K562 (cell line): ENCODE results near the gene MYO15A. TPM values are rescaled to one million over a fixed set of nuclear protein-coding genes. Genes with fewer than 3 reads are reported as not detected.

ENCODE experiments used
- ATAC-seq: fragments of 200-7000 bp; cut with Tn5 transposase; 3 replicates; pipeline ENCODE4 v1.9.1; 2020; ENCODE audit warnings: moderate library complexity
- BruUV-seq: library from RNA; stranded (reverse); fragments of 400-500 nt; replicated peaks from 2 replicates; lab custom pipeline; 2021; lab: Mats Ljungman, UMichigan
- CTCF ChIA-PET: fragments of 300-600 bp; formaldehyde crosslinking; extraction: SDS; loops from one replicate; lab custom pipeline; 2021; ENCODE audit warnings: low intra/inter-chr PET ratio; lab: Yijun Ruan, JAX
- POLR2A ChIA-PET: fragments of 300-600, 350-650 bp; sonication (Branson Sonifier 250); formaldehyde crosslinking; extraction: SDS; loops from one replicate; lab custom pipeline; 2021; ENCODE audit warnings: antibody characterized with exemption, inconsistent platforms; lab: Yijun Ruan, JAX
- DNase-seq, 4 experiments: peaks; one replicate each; pipeline versions ENCODE4 v3.0.0 to v3.0.0-alpha.2; 2011 to 2018; ENCODE audit warnings: low spot score in 3 of 4, mixed read lengths in 3 of 4; ENCODE audit errors: extremely low read depth in 1 of 4
- FAIRE-seq: peaks from 2 replicates; lab custom pipeline; 2011; peaks lifted over from hg19 to GRCh38; lab: Jason Lieb, UNC
- H2AFZ ChIP-seq: 2 replicates; pipeline ENCODE4 v1.6.0; 2011; ENCODE audit warnings: low read depth, low read length, control low read depth, inconsistent platforms
- H3K27ac ChIP-seq: fragments of 200-600 bp; 3 replicates; pipeline ENCODE4 v1.8.0; 2011; ENCODE audit warnings: low read depth, mild to moderate bottlenecking, control low read depth, inconsistent platforms, low read length, moderate library complexity, mixed read lengths; ENCODE audit errors: extremely low read depth
- H3K27me3 ChIP-seq, 2 experiments: fragments of 300-600 bp in 1 of 2; 2 replicates in 1 of 2; 3 replicates in 1 of 2; pipeline versions ENCODE4 v1.6.0 to v1.8.0; 2011; ENCODE audit warnings: inconsistent platforms in 2 of 2, low read length in 2 of 2, mild to moderate bottlenecking in 1 of 2, mixed read lengths in 1 of 2, moderate library complexity in 1 of 2; ENCODE audit not compliant: control insufficient read depth in 2 of 2, insufficient read depth in 2 of 2
- H3K36me3 ChIP-seq: fragments of 300-600 bp; 3 replicates; pipeline ENCODE4 v1.8.0; 2011; ENCODE audit warnings: mild to moderate bottlenecking, low read length, inconsistent platforms; ENCODE audit not compliant: control insufficient read depth, insufficient read depth
- H3K4me1 ChIP-seq, 2 experiments: fragments of 200-600 bp in 1 of 2; replicated peaks in 1 of 2; 2 replicates in 1 of 2; 3 replicates in 1 of 2; pipeline versions ENCODE4 v1.5.1 to v1.8.0; 2011; ENCODE audit warnings: inconsistent platforms in 2 of 2, low read length in 2 of 2, mild to moderate bottlenecking in 1 of 2, mixed read lengths in 1 of 2, moderate library complexity in 1 of 2; ENCODE audit not compliant: control insufficient read depth in 2 of 2, insufficient read depth in 2 of 2
- H3K4me2 ChIP-seq: 2 replicates; pipeline ENCODE4 v1.6.1; 2011; ENCODE audit warnings: low read length, control low read depth, inconsistent platforms, mixed read lengths; ENCODE audit not compliant: insufficient read depth
- H3K4me3 ChIP-seq: fragments of 200-600 bp; sonication (generic), shearing (Covaris generic); 2 replicates; pipeline ENCODE4 v1.5.1; 2016; ENCODE audit warnings: control low read depth, inconsistent platforms
- H3K79me2 ChIP-seq: fragments of 200-600 bp; 3 replicates; pipeline ENCODE4 v1.8.0; 2011; ENCODE audit warnings: low read length, inconsistent platforms; ENCODE audit not compliant: control insufficient read depth, insufficient read depth
- H3K9ac ChIP-seq, 2 experiments: 2 replicates each; pipeline versions ENCODE4 v1.6.0 to v1.6.1; 2011; ENCODE audit warnings: low read depth in 2 of 2, low read length in 2 of 2, control low read depth in 1 of 2, inconsistent platforms in 1 of 2, mild to moderate bottlenecking in 1 of 2, mixed read lengths in 1 of 2; ENCODE audit not compliant: insufficient read depth in 1 of 2
- H3K9me1 ChIP-seq: one replicate; pipeline ENCODE4 v1.6.0; 2011; ENCODE audit warnings: inconsistent platforms, mild to moderate bottlenecking, low read length, moderate library complexity; ENCODE audit not compliant: control insufficient read depth, insufficient read depth
- H3K9me3 ChIP-seq: replicated peaks from 2 replicates; pipeline ENCODE4 v1.5.1; 2011; ENCODE audit warnings: low read depth, low read length, inconsistent platforms; ENCODE audit not compliant: control insufficient read depth, insufficient read depth
- H4K20me1 ChIP-seq: replicated peaks from 2 replicates; pipeline ENCODE4 v1.6.1; 2011; ENCODE audit warnings: low read length, inconsistent platforms, mixed read lengths; ENCODE audit not compliant: control insufficient read depth, insufficient read depth
- CAMTA2 ChIP-seq: fragments of 250-450 bp; sonication (Bioruptor Pico); conservative IDR thresholded peaks from 2 replicates; pipeline ENCODE4 v1.5.1; 2022
- GABPB2 ChIP-seq: fragments of 250-450 bp; sonication (Bioruptor Pico); conservative IDR thresholded peaks from 2 replicates; pipeline ENCODE4 v1.5.1; 2021; ENCODE audit warnings: mild to moderate bottlenecking
- ILF3 ChIP-seq: fragments of 450-650 bp; IDR thresholded peaks from 2 replicates; pipeline ENCODE4 v1.6.1; 2018; ENCODE audit warnings: antibody characterized with exemption, mild to moderate bottlenecking, moderate library complexity, borderline replicate concordance
- JUNB ChIP-seq: fragments of 450-650 bp; formaldehyde crosslinking; conservative IDR thresholded peaks from 2 replicates; pipeline ENCODE4 v1.4.0; 2020; ENCODE audit warnings: mild to moderate bottlenecking
- KHSRP ChIP-seq: fragments of 450-650 bp; IDR thresholded peaks from 2 replicates; pipeline ENCODE4 v1.6.1; 2017
- MTA2 ChIP-seq: fragments of 450-650 bp; IDR thresholded peaks from 2 replicates; pipeline ENCODE4 v1.6.1; 2016; ENCODE audit warnings: low read depth
- NCOA1 ChIP-seq: fragments of 450-650 bp; IDR thresholded peaks from 2 replicates; pipeline ENCODE4 v1.6.1; 2016; ENCODE audit warnings: low read depth
- PHB ChIP-seq: fragments of 250-450 bp; sonication (Bioruptor Pico); IDR thresholded peaks from 2 replicates; pipeline ENCODE4 v1.5.0; 2021
- ZNF121 ChIP-seq: sonication (generic); formaldehyde crosslinking; conservative IDR thresholded peaks from 2 replicates; pipeline ENCODE4 v1.8.0; 2022; ENCODE audit warnings: missing genetic modification reagents
- ZNF253 ChIP-seq: fragments of 250-450 bp; sonication (Bioruptor Pico); conservative IDR thresholded peaks from 2 replicates; pipeline ENCODE4 v1.6.1; 2021; ENCODE audit warnings: mild to moderate bottlenecking
- ZNF589 ChIP-seq: fragments of 200-800 bp; sonication (Bioruptor generic); IDR thresholded peaks from 2 replicates; pipeline ENCODE4 v1.6.1; 2016; ENCODE audit warnings: low read depth, missing genetic modification characterization, missing compliant biosample characterization
- ZNF644 ChIP-seq: fragments of 200-800 bp; sonication (Bioruptor generic); IDR thresholded peaks from 2 replicates; pipeline ENCODE4 v1.6.1; 2016; ENCODE audit warnings: low read depth, missing genetic modification characterization, missing compliant biosample characterization
- ZNF696 ChIP-seq: fragments of 250-450 bp; sonication (Bioruptor Pico); conservative IDR thresholded peaks from 2 replicates; pipeline ENCODE4 v1.4.0; 2020; ENCODE audit warnings: mild to moderate bottlenecking, moderate library complexity
- WGBS: fragments of 100-300 bp; shearing (Covaris generic); methylation state at CpG from one replicate; pipeline ENCODE4 v1.1.6; 2016; ENCODE audit warnings: low coverage, mixed read lengths; ENCODE audit not compliant: insufficient coverage; ENCODE audit errors: missing lambda C conversion rate; 5-methylcytosine and 5-hydroxymethylcytosine counted together
- in situ Hi-C: fragments of 300-500 bp; cut with MboI; formaldehyde crosslinking; loops from 4 replicates; pipeline ENCODE4 v1.15.0; 2018; ENCODE audit warnings: inconsistent platforms, mixed read lengths
- intact Hi-C: fragments of 100-400 bp; cut with micrococcal nuclease; formaldehyde crosslinking; loops from 2 replicates; pipeline ENCODE4 v1.14.2; 2022
- polyA plus RNA-seq, 8 experiments: library from polyadenylated mRNA; depleted of rRNA in 4 of 8; stranded (reverse) in 5 of 8; unstranded in 3 of 8; fragments of >200 nt; fragmentation: Nextera tagmentation in 2 of 8; fragmentation: Illumina TruSeq in 1 of 8; extraction: Ambion mirVana in 2 of 8; extraction: Trizol in 1 of 8; gene quantifications; 2 replicates each; pipeline versions ENCODE4 v1.2.1 to v1.2.3, GENCODE V29; 2011 to 2014; ENCODE audit warnings: inconsistent platforms in 1 of 8, missing spikeins in 1 of 8
- total RNA-seq, 7 experiments: library from RNA; depleted of rRNA in 6 of 7; stranded (reverse); fragments of >200 nt in 6 of 7; fragmentation: Illumina TruSeq in 2 of 7; extraction: Trizol in 2 of 7; gene quantifications; 2 replicates each; pipeline versions ENCODE4 v1.2.1 to v1.2.3, GENCODE V29; 2011 to 2021; ENCODE audit warnings: low replicate concordance in 1 of 7
- TF ChIP-seq, protein P1 (sequence below), 3 experiments: IDR thresholded peaks in 2 of 3; conservative IDR thresholded peaks in 1 of 3; 2 replicates each; pipeline ENCODE4 v1.5.1; 2011 to 2012; ENCODE audit warnings: low read length in 3 of 3, mild to moderate bottlenecking in 3 of 3, control low read depth in 2 of 3, improper control_type of control experiment in 1 of 3, inconsistent platforms in 1 of 3, low read depth in 1 of 3, mixed read lengths in 1 of 3, moderate library complexity in 1 of 3; ENCODE audit not compliant: insufficient read depth in 2 of 3
- TF ChIP-seq, protein P2 (sequence below), 2 experiments: fragments of 450-650 bp; conservative IDR thresholded peaks; 2 replicates each; pipeline ENCODE4 v1.6.1; 2017; ENCODE audit warnings: mild to moderate bottlenecking in 2 of 2, moderate library complexity in 2 of 2
- TF ChIP-seq, protein P3 (sequence below): fragments of 450-650 bp; formaldehyde crosslinking; IDR thresholded peaks from 2 replicates; pipeline ENCODE4 v1.4.0; 2020; ENCODE audit warnings: mild to moderate bottlenecking

Gene MYO15A
- total and polyA plus RNA-seq, 9 of the 15 experiments (the other 6 are each of a cell fraction or from before 2014, with no cell fraction given), result 0.05 to 0.88 (median 0.14) TPM; not detected in 1

DNA sequence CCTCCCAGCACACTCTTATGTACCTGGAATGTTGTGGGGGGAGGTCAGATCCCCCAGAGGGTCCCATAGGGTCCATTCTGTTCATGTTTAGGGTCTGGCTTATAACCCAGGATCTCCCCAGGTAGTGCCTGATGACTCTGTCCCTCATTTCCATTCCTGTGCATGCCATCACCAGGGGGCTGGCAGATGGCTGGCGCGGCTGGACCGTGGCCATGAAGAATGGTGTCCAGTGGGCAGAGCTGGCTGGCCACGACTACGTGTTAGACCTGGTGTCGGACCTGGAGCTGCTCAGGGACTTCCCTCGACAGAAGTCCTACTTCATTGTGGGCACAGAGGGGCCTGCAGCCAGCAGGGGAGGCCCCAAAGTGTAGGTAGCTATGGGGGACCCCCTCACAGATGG, 40.0 kb downstream of the MYO15A start:
- H3K4me3 ChIP-seq, result no peak overlapping the region
- in situ Hi-C loops (no loop called here), intact Hi-C loops (loop anchor here (10.0 kb wide), 1 partner anchor 176 kb away; no protein-coding TSS in a partner anchor)
- H3K9me3 ChIP-seq, result no peaks in the 10 kb centered on the region
- no peaks in the 10 kb centered on the region for H3K27me3 ChIP-seq
- no peak overlapping the region for H3K9ac ChIP-seq
- no peak overlapping the region for H3K27ac ChIP-seq
- H3K4me2 ChIP-seq, result no peak overlapping the region
- H3K36me3 ChIP-seq, result no peaks in the 10 kb centered on the region
- DNase-seq (no peak), ATAC-seq (no peak), FAIRE-seq (no peak)
- H2AFZ ChIP-seq, result no peak overlapping the region
- BruUV-seq, result no TSS peak
- ChIA-PET POLR2A (interaction anchor here (1.0 to 1.8 kb wide), 2 partner anchors 11 to 55 kb away, joined by 3 to 5 read pairs; no protein-coding TSS in a partner anchor), CTCF (no interaction called here)
- H3K9me1 ChIP-seq, result no peaks in the 10 kb centered on the region
- TF ChIP-seq KHSRP (no peak), MTA2 (no peak), NCOA1 (no peak), ZNF644 (tag) (no peak), GABPB2 (CRISPR knock-in tag) (no peak), CAMTA2 (CRISPR knock-in tag) (no peak), ZNF589 (CRISPR knock-in tag) (no peak), ZNF121 (CRISPR knock-in tag) (no peak), ZNF696 (CRISPR knock-in tag) (no peak), ZNF253 (CRISPR knock-in tag) (no peak), ILF3 (no peak), JUNB (no peak), PHB (CRISPR knock-in tag) (no peak)
- TF ChIP-seq, protein P1, sequence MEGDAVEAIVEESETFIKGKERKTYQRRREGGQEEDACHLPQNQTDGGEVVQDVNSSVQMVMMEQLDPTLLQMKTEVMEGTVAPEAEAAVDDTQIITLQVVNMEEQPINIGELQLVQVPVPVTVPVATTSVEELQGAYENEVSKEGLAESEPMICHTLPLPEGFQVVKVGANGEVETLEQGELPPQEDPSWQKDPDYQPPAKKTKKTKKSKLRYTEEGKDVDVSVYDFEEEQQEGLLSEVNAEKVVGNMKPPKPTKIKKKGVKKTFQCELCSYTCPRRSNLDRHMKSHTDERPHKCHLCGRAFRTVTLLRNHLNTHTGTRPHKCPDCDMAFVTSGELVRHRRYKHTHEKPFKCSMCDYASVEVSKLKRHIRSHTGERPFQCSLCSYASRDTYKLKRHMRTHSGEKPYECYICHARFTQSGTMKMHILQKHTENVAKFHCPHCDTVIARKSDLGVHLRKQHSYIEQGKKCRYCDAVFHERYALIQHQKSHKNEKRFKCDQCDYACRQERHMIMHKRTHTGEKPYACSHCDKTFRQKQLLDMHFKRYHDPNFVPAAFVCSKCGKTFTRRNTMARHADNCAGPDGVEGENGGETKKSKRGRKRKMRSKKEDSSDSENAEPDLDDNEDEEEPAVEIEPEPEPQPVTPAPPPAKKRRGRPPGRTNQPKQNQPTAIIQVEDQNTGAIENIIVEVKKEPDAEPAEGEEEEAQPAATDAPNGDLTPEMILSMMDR (IDR thresholded peaks at IDR 0.05 in 2 of 3, conservative IDR thresholded peaks at IDR 0.05 in 1 of 3; ENCODE audit: insufficient read depth in 2 of 3, low read depth in 1 of 3, low read length in 3 of 3), result no peak
- TF ChIP-seq, protein P2, sequence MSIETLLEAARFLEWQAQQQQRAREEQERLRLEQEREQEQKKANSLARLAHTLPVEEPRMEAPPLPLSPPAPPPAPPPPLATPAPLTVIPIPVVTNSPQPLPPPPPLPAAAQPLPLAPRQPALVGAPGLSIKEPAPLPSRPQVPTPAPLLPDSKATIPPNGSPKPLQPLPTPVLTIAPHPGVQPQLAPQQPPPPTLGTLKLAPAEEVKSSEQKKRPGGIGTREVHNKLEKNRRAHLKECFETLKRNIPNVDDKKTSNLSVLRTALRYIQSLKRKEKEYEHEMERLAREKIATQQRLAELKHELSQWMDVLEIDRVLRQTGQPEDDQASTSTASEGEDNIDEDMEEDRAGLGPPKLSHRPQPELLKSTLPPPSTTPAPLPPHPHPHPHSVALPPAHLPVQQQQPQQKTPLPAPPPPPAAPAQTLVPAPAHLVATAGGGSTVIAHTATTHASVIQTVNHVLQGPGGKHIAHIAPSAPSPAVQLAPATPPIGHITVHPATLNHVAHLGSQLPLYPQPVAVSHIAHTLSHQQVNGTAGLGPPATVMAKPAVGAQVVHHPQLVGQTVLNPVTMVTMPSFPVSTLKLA (conservative IDR thresholded peaks at IDR 0.05), result no peak
- TF ChIP-seq, protein P3, sequence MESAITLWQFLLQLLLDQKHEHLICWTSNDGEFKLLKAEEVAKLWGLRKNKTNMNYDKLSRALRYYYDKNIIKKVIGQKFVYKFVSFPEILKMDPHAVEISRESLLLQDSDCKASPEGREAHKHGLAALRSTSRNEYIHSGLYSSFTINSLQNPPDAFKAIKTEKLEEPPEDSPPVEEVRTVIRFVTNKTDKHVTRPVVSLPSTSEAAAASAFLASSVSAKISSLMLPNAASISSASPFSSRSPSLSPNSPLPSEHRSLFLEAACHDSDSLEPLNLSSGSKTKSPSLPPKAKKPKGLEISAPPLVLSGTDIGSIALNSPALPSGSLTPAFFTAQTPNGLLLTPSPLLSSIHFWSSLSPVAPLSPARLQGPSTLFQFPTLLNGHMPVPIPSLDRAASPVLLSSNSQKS (CRISPR knock-in tag), result no peak
- peaks cover 0 to 20% of the 10 kb centered on the region in 2 experiments; a peak in 2 of 5 replicates for H3K4me1 ChIP-seq
- 58% methylated on average over 4 of the region's 7 CpGs for WGBS
- H4K20me1 ChIP-seq, result no peaks in the 10 kb centered on the region
- H3K79me2 ChIP-seq, result no peaks in the 10 kb centered on the region
